Activated B cell treated with CpG ODN at 0.5 μM for 24 hours (primary cell): Measurements from ENCODE around the gene MYCN. TPM values are rescaled to one million over a fixed set of nuclear protein-coding genes. Genes with fewer than 3 reads are reported as not detected.

Source experiments
- ATAC-seq: fragments of 200-7000 bp; cut with Tn5 transposase; one replicate; pipeline ENCODE4 v1.10.0; 2021; ENCODE audit warnings: low read depth, mild to moderate bottlenecking, moderate library complexity
- CTCF ChIA-PET: fragments of 350-600 bp; sonication (Branson Sonifier 250); formaldehyde crosslinking; loops from one replicate; lab custom pipeline; 2021; ENCODE audit warnings: antibody characterized with exemption; lab: Charles Lee
- POLR2A ChIA-PET: fragments of 350-600 bp; sonication (Branson Sonifier 250); formaldehyde crosslinking; loops from one replicate; lab custom pipeline; 2021; ENCODE audit warnings: antibody characterized with exemption; lab: Charles Lee
- DNase-seq: peaks from one replicate; pipeline ENCODE4 v3.0.0; 2022
- H3K27ac Mint-ChIP-seq: one replicate; pipeline ENCODE4 v1.8.0; 2020; ENCODE audit warnings: mixed read lengths
- H3K27me3 Mint-ChIP-seq: one replicate; pipeline ENCODE4 v1.8.0; 2021; ENCODE audit warnings: mixed read lengths
- H3K36me3 Mint-ChIP-seq: one replicate; pipeline ENCODE4 v1.8.0; 2021; ENCODE audit warnings: low read depth, mixed read lengths
- H3K4me1 Mint-ChIP-seq: one replicate; pipeline ENCODE4 v1.8.0; 2021; ENCODE audit warnings: mixed read lengths
- H3K4me3 Mint-ChIP-seq: one replicate; pipeline ENCODE4 v1.8.0; 2020; ENCODE audit warnings: mild to moderate bottlenecking, mixed read lengths
- H3K9me3 Mint-ChIP-seq: one replicate; pipeline ENCODE4 v1.8.0; 2020; ENCODE audit warnings: mixed read lengths
- intact Hi-C: fragments of 100-400 bp; cut with micrococcal nuclease; formaldehyde crosslinking; loops from one replicate; pipeline ENCODE4 v1.15.1; 2024
- total RNA-seq: library from RNA; stranded (reverse); gene quantifications from 2 replicates; pipeline ENCODE4 v1.2.3, GENCODE V29; 2022
- TF ChIP-seq, protein P1 (sequence below): fragments of 200-600 bp; IDR thresholded peaks from one replicate; pipeline ENCODE4 v1.8.0; 2022; ENCODE audit warnings: antibody characterized with exemption, mild to moderate bottlenecking

MYCN gene
- total RNA-seq, 1 donor from 2014 or later: not detected

DNA sequence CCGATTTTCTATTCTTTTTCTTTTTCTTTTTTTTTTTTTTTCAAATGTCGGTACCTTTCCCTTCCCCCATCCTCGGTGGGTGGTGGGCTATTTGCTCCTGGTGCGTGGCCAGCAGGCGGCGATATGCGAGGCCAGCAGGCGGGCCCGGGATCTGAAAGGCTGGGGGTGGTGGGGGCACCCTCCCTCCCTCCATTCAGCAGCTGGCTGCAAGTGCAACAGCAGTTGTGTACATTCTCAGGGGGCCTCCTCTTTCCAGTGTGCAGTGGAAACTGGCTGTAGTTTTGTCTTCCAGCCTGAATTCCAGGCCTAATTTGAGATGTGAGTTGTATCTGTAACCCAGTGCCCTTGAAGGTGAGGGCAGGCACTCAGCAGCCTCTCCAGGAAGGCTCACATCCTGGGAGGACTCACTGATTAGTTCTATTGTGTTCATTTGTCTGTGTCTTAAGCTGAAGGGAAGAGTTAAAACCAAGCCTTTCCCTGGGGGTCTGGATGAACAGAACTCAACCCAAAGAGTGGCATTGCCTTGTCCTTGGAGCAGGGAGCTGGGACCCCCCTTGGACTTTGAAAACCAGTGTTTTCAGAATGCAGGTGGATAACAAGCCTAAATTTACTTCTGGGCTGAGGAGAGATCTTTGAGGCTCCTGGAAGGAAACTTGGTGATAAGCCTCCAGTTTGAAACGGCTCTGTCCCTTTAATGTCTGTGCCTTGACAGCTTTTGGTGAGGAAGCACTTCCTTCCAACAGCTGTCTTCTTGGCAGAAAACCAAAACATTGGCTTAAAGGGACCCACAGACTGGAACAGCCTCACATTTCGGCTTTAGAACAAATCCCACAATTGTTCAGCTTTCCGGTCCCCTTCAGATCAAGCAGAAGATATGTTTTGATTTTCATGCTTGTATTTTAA is 3.3 kb downstream of the MYCN start:
- TF ChIP-seq, protein P1, sequence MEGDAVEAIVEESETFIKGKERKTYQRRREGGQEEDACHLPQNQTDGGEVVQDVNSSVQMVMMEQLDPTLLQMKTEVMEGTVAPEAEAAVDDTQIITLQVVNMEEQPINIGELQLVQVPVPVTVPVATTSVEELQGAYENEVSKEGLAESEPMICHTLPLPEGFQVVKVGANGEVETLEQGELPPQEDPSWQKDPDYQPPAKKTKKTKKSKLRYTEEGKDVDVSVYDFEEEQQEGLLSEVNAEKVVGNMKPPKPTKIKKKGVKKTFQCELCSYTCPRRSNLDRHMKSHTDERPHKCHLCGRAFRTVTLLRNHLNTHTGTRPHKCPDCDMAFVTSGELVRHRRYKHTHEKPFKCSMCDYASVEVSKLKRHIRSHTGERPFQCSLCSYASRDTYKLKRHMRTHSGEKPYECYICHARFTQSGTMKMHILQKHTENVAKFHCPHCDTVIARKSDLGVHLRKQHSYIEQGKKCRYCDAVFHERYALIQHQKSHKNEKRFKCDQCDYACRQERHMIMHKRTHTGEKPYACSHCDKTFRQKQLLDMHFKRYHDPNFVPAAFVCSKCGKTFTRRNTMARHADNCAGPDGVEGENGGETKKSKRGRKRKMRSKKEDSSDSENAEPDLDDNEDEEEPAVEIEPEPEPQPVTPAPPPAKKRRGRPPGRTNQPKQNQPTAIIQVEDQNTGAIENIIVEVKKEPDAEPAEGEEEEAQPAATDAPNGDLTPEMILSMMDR: no peak
- H3K27me3 Mint-ChIP-seq: peaks cover 52% of the 10 kb centered on the region
- no peaks in the 10 kb centered on the region for H3K36me3 Mint-ChIP-seq
- no peaks in the 10 kb centered on the region for H3K9me3 Mint-ChIP-seq
- POLR2A ChIA-PET: no interaction called here
- CTCF ChIA-PET: no interaction called here
- DNase-seq (no peak), ATAC-seq (no peak)
- H3K4me1 Mint-ChIP-seq: peaks cover 30% of the 10 kb centered on the region
- intact Hi-C loops: no loop called here
- no peak overlapping the region for H3K27ac Mint-ChIP-seq
- no peak overlapping the region for H3K4me3 Mint-ChIP-seq

DNA sequence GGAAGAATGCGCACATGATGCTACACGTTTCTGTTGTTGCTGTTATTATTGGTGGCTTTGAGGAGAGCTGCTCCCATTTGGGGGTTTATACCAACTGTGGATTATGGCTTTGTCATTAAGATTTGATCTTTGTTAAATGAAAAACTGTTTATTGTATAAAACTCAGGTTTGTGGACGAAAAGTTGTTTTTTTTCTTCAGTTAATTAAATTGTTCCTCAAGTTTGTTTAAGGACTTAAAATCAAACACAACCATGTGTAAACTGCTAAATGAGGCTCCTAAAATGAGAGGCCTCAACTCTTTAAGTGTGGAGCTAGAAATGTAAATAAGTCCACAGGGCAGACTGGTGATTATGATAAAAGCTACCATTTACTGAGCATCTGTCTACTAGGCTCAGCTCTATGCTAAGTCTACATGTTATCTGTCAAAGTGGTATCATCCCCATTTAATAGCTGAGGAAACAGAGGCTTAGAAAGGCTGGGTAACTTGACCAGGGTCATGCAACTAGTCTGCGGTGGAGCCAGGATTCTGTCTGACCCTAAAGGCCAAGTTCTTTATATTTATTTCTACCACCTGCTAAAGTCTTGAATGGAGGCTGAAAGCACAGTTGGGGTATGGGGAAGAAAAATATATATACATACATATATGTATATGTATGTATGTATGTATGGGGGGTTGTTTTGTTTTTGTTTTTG is 4.1 kb downstream of the MYCN start:
- peaks cover 46% of the 10 kb centered on the region for H3K27me3 Mint-ChIP-seq
- DNase-seq (no peak), ATAC-seq (no peak)
- CTCF ChIA-PET: no interaction called here
- POLR2A ChIA-PET: no interaction called here
- no peak overlapping the region for H3K4me3 Mint-ChIP-seq
- no peaks in the 10 kb centered on the region for H3K9me3 Mint-ChIP-seq
- H3K4me1 Mint-ChIP-seq: peaks cover 24% of the 10 kb centered on the region
- H3K27ac Mint-ChIP-seq: no peak overlapping the region
- intact Hi-C loops: no loop called here
- TF ChIP-seq, protein P1: no peak
- H3K36me3 Mint-ChIP-seq: no peaks in the 10 kb centered on the region

DNA sequence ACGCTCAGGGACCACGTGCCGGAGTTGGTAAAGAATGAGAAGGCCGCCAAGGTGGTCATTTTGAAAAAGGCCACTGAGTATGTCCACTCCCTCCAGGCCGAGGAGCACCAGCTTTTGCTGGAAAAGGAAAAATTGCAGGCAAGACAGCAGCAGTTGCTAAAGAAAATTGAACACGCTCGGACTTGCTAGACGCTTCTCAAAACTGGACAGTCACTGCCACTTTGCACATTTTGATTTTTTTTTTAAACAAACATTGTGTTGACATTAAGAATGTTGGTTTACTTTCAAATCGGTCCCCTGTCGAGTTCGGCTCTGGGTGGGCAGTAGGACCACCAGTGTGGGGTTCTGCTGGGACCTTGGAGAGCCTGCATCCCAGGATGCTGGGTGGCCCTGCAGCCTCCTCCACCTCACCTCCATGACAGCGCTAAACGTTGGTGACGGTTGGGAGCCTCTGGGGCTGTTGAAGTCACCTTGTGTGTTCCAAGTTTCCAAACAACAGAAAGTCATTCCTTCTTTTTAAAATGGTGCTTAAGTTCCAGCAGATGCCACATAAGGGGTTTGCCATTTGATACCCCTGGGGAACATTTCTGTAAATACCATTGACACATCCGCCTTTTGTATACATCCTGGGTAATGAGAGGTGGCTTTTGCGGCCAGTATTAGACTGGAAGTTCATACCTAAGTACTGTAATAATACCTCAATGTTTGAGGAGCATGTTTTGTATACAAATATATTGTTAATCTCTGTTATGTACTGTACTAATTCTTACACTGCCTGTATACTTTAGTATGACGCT is 5.8 kb downstream of the MYCN start:
- ChIA-PET POLR2A (no interaction called here), CTCF (no interaction called here)
- Mint-ChIP-seq H3K27me3 (peaks cover 47% of the 10 kb centered on the region), H3K4me1 (peaks cover 12% of the 10 kb centered on the region), H3K36me3 (no peaks in the 10 kb centered on the region), H3K9me3 (no peaks in the 10 kb centered on the region), H3K27ac (no peak overlapping the region), H3K4me3 (no peak overlapping the region)
- DNase-seq: no peak
- TF ChIP-seq, protein P1: no peak
- intact Hi-C loops: no loop called here
- no peak for ATAC-seq

DNA sequence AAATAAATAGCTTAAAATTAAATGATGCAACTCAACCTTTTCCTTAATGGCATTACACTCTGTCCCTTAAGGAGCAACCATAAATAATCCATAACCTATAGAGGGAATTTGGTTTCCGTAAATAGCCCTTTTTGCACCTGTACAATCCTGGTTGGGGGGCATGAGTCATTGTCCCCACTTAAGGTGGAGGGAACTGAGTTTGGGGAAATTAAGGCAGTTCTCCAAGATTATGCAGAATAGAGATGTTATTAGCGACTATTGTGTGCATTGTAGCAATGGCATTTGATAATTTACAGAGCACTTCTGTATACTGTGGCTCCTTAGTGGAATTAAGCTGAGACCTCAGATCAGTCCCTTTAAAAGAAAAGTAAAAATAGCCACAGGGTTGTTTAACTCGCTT is 6.6 kb downstream of the MYCN start:
- DNase-seq: no peak
- ChIA-PET CTCF (no interaction called here), POLR2A (no interaction called here)
- TF ChIP-seq, protein P1: no peak
- H3K4me3 Mint-ChIP-seq: no peak overlapping the region
- peaks cover 6% of the 10 kb centered on the region for H3K4me1 Mint-ChIP-seq
- H3K27ac Mint-ChIP-seq: no peak overlapping the region
- no peaks in the 10 kb centered on the region for H3K36me3 Mint-ChIP-seq
- intact Hi-C loops: no loop called here
- ATAC-seq: no peak
- peaks cover 42% of the 10 kb centered on the region for H3K27me3 Mint-ChIP-seq
- H3K9me3 Mint-ChIP-seq: no peaks in the 10 kb centered on the region

DNA sequence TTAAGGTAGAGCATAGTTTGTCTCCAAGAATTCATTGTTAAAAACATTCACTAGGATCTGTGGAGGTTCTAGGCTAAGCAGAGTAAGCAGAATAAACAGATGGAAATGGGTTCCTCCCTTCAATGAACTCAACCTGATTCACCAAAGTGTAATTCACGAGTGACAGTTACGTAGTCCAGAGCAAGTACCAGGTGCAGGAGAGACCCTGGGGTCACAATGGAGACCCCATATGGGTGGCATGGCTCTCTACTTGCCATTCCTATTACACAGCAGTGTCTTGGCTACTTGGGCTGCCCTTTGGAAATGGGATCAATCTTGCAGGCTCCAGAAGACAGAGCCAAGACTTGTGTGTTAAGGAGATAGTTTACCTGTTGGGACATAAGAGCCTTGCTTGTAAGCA is 7.1 kb downstream of the MYCN start:
- no peak overlapping the region for H3K4me3 Mint-ChIP-seq
- H3K27ac Mint-ChIP-seq: no peak overlapping the region
- CTCF ChIA-PET: no interaction called here
- ATAC-seq (no peak), DNase-seq (no peak)
- POLR2A ChIA-PET: no interaction called here
- H3K4me1 Mint-ChIP-seq: peaks cover 4% of the 10 kb centered on the region
- H3K36me3 Mint-ChIP-seq: no peaks in the 10 kb centered on the region
- no peaks in the 10 kb centered on the region for H3K9me3 Mint-ChIP-seq
- peaks cover 42% of the 10 kb centered on the region for H3K27me3 Mint-ChIP-seq
- TF ChIP-seq, protein P1: no peak
- intact Hi-C loops: no loop called here
